GM19099 (cell line): ENCODE measurements around the gene HABP4.

Experiments used
- POLR2A ChIP-seq: IDR thresholded peaks from 3 replicates; pipeline ENCODE4 v1.6.1; 2011; ENCODE audit warnings: low read depth; ENCODE audit not compliant: insufficient read length; ENCODE audit errors: extremely low read depth

HABP4 gene

GRCh38 chr9:96496368-96497116, 46.6 kb downstream of the HABP4 start:
- no peak for TF ChIP-seq POLR2A

- no peak for TF ChIP-seq POLR2A
These were observed 47.1 kb downstream of the HABP4 start for GRCh38 chr9:96497117-96497399.

- no peak for TF ChIP-seq POLR2A
These were observed 48.8 kb downstream of the HABP4 start for GRCh38 chr9:96498796-96499195.

GRCh38 chr9:96499257-96499656, 49.3 kb downstream of the HABP4 start:
- TF ChIP-seq POLR2A: no peak

- TF ChIP-seq POLR2A: no peak
These were observed 51.0 kb downstream of the HABP4 start for GRCh38 chr9:96500696-96501632.

GRCh38 chr9:96501633-96502538, 51.9 kb downstream of the HABP4 start:
- no peak for TF ChIP-seq POLR2A

GRCh38 chr9:96502539-96503373, 52.8 kb downstream of the HABP4 start:
- no peak for TF ChIP-seq POLR2A

GRCh38 chr9:96503918-96504317, 53.9 kb downstream of the HABP4 start:
- no peak for TF ChIP-seq POLR2A

- no peak for TF ChIP-seq POLR2A
These were observed 55.5 kb downstream of the HABP4 start for GRCh38 chr9:96505316-96505991.

GRCh38 chr9:96508227-96508940, 58.4 kb downstream of the HABP4 start:
- TF ChIP-seq POLR2A: no peak

GRCh38 chr9:96509026-96509425, 59.1 kb downstream of the HABP4 start:
- no peak for TF ChIP-seq POLR2A

GRCh38 chr9:96509848-96510247, 59.9 kb downstream of the HABP4 start:
- TF ChIP-seq POLR2A: no peak

- no peak for TF ChIP-seq POLR2A
These were observed 60.3 kb downstream of the HABP4 start for GRCh38 chr9:96510258-96510657.
